ENCODE data around the gene CTIF. TPM values are rescaled to one million over a fixed set of nuclear protein-coding genes. Genes with fewer than 3 reads are reported as not detected.
A peak's percentile ranks its signal among the peaks of the same experiment; 100 is the strongest.

Gene CTIF
- total RNA-seq, 1 experiment from 2014 or later: 8.2 TPM

DNA sequence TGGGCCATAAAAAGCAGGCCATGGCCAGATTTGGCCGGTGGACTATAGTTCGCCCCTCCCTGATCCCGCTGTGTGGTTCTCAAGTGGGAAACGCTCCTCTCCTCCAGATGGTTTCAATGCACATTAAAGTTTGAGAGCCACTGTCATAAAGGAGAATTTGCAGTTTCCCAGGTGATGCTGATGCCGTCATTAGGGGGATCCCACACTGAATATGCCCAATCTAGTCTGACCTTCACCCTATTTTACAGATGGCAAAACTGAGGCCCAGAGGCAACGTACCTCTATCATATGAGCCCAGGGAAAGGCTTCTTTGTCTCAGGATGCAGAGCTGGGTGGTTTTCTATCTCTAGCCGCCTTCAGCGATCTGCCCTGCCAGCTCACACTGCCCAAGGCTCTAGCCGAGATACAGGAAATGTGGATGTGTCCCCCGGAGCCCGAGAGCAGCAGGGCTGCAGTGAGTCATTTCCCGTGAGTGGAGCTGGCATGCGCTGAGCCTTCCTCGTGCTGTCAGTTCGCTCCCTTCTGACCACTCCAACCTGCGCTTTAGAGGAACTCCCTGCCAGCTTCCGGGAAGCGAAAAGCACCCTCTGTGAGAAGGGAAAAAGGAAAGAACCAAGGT lies 295.7 kb downstream of the CTIF start:
- DNase-seq (ENCODE audit: low read depth): peak; percentile 98

DNA sequence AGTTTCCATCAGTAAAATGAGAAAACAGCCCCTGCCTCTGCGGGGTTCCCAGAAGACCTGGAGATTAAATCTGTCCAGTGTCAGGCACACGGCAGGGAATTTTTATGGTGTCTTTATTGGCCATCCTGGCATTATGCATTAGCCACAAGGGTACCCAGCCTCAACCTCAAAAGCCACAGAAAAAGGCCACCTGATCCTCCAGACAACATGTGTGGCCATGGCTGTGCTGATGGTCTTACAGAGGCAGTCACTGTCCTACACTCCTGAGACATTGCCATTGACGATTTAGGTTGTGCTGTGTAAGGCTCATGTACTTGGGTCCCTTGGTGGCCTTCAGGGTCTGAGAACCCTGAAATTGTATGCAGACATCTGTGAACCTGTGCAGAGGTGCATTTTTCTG lies 296.3 kb downstream of the CTIF start:
- DNase-seq (ENCODE audit: low read depth): no peak

DNA sequence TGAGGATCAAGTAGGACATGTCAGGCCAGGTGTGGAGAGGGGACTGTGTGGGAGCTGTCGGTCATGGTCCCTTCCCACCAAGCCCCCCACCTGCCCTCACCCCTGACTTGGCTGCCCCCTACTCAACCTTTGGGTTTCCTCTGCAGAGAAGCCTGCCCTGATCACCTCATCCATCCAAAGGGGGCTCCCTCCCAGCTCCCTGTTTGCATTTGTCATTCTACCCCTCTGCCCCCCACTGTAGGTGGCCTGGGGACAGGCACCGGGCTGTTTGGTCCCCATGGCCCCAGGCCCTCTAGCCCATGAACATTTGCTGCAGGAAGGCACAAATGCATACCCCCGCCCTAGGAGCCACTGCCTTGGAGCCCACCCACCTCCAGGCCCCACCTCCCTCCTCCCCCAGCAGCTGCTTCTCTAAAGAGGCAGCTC lies 296.9 kb downstream of the CTIF start:
- DNase-seq (ENCODE audit: low read depth): no peak

DNA sequence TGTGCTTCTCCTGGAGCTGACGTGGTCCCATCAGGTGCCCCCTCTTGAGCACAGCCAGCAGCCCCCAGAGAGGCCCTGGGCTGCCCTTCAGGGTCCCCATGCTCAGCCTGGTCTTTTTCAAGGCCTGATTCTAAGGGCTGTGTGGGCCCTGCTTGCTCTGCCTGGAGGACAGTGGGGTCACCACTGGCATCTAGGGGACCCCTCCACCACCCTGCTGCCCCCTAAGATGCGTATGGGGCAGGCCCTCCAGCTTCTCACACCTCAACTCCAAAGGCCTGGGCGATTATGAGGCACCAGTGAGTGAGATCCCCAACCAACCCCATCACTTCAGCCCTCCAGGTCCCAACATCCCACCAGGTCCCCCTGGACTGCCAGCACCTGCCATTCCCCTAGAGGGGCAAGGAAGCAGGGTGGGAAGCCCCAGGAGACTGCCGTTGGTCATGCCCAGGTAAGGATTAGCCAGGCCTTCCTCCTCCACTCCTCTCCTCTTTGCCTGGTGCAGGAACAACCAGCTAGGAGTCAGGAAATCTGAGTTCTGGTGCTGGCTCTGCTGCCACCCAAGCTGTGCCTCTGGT lies 297.5 kb downstream of the CTIF start:
- no peak for DNase-seq (ENCODE audit: low read depth)

DNA sequence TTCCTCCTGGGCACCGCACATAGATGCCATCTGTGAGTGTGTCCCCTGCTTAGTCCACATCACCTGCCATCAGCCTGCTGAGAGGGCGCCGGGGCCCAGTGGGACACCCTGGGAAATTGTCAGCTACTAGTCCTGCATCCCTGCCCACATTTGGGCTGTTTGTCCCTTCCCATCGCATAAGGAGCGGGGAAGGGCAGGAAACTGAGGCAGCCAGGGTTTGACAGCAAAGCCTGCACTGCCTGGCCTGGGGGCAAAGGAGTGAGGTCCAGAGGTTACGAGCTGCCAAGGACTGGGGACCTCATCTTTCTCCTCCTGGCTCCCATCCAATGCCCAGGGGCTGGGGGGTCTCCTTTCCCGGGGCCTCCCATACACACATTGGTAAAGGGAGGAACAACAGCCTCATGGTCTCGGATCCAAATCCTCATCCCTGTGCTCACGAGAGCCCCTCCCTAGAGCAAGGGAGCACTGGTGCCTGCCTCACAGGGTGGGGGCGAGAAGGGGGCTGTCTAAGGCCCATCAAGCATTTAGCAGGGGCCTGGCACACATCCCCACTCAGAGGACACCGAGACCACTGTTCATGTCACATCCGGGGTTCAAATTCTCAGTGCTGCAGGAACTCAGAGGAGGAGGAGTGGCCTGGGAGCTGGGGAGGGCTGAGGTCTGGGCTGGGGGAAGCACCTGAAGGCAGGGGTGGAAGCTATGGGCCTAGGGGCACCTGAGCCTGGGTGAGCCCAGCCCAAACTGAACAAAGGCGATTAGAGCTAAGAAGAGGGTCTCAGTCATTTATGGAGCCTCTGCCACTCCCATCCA lies 298.2 kb downstream of the CTIF start:
- DNase-seq (ENCODE audit: low read depth): no peak

DNA sequence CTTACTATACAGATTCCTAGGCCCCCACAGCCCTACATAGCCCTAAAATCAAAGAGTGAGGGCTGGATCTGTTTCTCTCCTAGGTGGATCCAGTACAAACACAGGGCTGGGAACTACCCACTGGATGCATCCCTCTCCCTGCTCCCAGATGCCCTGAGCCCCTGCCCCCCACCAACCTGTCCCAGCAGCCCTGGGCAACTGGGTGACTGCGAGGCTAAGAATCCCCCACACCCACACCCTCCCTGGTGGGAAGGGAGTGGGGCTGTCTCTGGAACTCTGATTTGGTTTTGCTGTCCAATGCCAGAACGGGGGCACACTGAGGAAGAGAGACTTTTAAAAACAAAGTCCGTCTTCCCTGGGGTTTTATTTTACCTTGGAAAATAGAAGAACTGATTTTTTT lies 298.8 kb downstream of the CTIF start:
- DNase-seq (ENCODE audit: low read depth): no peak

DNA sequence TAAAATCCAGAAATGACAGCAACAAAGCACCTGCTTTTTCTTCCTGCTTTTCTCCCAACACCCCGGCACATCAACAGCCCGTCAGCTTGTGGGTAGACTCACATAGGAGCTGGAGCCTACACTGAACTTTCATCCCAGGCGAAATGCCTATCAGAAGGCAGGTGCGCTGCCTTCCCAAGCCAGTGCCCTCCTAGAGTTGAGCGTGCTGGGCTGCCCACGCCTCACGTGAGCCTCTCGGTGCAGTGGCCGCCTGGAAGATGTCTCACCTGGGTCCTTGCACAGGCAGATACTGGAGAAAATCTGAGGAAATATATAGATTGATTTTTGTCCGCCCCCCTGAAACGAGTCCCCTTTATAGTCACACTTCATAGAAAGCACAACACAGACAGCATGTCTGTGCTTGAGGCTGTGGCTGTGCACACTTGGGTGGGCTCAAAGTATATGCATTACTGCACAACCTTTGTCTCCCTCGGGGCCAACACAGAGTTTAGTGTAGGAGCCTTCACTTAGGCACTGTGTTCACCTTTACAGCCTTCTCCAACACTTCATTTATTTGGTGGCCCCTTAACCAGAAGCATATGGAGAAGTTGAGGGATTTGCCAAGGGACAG lies 299.4 kb downstream of the CTIF start:
- no peak for DNase-seq (ENCODE audit: low read depth)

DNA sequence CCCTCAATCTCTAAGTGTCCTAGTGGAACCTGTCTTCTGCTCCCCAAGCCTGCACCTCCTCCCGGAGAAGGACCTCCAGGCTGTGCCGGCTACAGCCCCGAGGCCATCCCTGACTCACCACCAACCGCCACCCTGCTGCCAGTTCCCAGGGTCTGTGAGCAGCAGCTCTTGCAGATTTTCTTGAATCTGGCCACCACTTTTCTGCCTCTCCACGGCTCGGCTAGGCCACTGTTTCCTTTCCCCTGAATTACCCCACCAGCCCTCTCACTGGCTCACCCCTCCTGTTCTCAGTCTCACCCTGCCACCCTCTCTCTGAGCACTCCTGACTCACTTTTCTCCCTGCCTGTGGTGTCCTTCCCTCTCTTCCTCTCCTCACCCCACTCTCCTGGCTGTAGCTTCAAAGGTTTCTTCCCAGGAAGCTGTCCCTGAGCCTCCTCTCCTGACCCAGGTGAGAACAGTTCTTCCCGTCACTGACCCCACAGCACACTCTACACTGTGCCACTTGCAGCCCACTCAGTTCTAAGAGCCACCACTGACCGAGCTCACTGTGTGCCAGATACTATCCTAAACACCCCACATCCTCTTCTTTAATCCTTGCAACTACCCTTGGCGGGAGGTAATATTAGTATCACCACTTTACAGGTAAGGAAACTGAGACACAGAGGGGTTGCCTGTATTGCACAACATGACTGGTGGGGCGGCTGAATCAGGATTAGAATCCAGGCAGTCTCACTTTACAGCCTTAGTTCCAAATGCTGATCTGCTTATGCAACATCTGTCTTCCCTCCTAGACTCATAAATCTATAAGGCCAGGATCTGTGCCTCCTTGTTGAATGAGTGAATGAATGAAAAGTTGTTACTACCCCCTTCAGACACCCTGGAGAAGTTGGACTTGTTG lies 300.3 kb downstream of the CTIF start:
- peak; percentile 69 for DNase-seq (ENCODE audit: low read depth)

DNA sequence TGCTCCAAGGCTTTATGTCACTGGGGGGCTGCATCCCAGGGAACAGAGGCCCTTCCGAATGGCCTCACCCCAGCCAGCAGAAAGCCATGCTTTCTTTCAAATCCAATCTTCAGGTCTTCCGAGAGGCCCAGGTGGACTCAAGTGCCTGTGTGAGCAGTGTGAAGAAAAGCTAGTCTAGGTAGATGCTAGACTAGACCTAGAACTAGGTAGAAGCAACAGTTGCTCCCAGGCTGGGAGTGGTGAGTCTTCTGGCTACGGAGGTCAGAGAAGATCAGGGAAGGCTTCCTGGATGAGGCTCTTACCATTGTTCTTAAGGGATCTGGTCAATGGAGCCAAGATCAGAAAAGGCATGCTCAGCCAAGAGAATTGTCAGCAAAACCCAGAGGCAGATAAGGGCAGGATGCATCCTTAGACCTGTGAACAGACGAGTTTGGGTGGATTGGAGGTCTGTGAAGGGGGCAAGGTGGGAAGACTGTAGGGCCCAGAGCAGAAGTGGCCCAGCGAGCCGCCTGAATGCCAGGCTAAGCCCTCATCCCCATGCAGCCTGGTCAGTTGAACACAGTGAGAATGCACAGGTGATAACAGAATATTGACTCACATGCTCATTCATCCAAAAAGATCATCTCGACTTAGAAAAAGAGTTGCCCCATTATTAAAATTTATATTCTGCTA lies 301.1 kb downstream of the CTIF start:
- DNase-seq (ENCODE audit: low read depth): no peak

DNA sequence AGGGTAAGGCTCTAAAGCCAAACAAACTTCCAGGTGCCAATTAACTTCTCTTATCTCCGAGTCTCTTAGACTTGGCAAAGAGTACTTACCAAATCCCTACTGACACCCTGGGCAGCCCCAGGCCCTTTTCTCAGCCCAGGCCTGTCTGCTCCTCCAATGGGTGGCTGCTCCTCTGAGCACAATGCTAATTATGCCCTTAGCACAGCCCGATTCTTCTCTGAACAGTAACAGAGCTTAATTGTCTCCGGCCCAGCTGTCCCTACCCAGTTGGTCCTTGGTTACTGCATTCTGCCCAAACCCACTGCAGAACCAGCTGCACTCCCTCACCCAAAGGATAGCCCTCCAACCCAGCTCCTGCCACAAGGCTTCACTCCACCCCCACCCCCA lies 301.7 kb downstream of the CTIF start:
- no peak for DNase-seq (ENCODE audit: low read depth)

DNA sequence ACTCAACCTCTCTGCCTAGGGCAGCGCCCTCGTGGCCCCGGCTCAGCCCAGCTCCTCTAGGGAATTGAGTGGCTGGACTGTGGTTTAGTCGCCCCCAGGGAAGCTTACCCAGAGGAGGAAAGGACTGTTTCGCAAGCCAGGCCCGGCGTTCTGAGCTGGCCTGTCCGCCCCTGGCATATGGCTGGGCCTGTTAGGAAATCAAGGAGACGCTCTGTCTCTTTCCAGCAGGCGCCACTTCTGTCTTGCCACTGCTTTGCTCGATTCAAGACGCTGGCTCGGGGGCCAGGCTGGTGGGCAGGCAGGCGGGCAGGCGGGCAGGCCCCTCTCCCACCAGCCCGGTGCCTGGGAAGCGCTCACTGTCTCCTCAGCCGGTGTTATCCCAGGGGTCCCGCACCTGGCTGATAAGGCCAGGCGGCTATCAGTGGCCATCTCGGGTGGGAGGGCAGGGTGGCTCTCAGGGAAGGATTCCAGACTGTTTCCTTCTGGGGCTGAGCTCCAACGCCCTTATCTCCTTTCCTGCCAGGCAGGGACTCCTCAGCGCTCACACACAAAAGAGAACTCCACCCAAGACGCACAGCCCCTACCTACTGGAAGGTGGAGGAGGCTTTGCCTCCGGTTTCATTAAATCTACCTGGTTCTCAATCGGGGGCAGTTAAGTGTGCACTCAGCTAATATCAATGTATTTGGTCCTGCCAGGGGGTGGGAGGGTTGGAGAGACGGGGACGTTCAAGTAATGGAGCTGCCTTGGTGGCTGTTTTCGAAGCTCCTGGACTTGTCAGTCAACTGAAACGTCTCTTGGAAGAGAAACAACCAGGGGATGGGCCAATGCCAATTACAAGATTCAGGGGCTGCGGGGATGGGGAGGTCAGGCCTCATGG lies 302.8 kb downstream of the CTIF start:
- peak; percentile 33 for DNase-seq (ENCODE audit: low read depth)

DNA sequence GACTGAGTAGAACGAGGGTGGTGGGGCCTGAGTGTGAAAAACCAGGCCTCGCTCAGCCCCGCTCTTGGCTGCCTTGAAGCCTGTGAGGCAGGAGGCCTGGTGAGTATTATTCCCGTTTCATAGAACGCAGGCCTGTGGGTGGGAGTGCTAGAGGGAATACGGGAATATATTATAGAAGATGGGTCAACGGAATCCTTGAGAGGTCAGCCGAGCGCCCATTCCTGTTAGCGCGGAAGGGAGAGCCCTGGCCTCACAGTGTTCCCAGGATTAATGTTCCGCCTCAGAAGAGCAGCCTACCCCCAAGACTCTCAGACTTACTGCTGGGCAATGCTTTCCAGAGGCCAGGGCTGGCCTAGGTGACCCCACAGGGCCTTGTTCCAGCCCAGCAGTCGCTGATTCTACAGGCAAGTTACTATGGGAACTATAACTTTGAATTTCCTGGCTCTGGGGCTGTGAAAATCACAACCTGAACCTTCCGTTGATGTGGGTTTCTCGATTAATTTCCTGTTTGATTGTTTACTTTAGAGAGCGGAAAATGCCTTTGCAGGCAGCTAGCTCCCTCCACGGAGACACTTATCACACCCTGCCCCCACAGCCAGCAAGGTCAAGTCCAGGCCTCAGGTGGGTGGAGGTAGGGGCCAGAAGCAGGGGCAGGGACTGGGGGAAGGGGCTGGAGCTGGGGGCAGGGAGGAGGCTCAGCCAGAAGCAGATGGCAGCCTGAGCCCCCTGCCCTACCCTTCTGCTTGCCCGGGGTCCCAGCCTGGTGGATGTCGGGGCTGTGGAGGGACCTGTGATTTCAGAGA lies 303.6 kb downstream of the CTIF start:
- peak; percentile 38 for DNase-seq (ENCODE audit: low read depth)

DNA sequence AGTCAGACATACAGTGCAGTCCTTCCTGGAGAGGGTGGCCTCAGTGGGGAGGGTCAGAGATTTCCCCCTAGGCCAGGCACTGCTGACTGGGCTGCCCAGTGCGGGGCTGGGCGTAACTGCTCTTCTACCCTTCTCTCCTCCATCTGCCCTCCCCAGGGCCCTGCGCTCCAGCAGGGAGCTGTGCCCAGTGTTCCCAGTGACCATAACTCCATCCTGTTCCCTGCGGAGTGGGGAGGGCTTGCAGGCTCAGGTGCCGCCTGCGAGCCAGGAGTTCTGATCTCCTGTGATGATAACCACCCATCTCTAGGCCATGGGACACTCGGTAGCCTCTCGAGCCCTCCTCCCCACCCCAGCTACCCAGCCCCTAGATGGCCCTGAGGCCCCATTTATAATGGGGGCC lies 304.3 kb downstream of the CTIF start:
- no peak for DNase-seq (ENCODE audit: low read depth)

DNA sequence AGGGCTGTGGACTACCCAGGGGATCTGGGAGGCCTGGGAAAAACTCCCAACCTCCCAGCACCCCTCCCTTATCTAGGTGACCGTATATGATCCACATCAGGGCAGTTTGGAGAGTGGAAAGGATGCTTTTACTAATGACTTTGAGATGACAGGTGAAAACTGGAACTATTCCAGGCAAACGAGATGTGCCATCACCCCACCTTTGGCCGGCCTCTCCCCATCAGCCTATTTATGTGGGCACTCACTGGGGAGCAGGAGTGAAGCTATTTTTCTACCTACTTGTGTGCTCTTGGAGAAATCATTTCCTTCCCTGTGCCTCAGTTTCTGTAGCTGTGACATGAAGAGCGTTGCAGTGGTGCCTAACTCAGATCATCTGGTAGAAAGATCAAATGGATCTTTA lies 304.8 kb downstream of the CTIF start:
- no peak for DNase-seq (ENCODE audit: low read depth)

DNA sequence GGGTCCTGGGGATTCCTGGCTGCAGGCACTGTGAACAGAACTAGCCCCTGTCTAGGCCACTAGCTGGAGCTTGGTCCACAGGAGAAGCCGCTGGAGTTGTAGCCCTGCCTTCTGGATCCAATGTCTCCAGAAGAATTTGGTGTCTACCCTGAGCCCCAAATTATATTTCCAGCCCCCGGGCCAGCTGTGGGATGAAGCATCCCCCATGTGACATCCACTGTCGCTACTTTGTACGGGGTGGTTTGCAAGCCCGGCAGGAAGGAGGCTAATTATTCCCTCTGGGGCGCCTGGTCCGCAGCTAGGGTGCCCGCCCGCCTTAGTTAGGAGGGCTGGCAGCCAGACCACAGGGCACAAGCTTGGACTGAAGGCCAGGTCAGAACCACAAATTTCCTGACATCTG lies 305.4 kb downstream of the CTIF start:
- no peak for DNase-seq (ENCODE audit: low read depth)

DNA sequence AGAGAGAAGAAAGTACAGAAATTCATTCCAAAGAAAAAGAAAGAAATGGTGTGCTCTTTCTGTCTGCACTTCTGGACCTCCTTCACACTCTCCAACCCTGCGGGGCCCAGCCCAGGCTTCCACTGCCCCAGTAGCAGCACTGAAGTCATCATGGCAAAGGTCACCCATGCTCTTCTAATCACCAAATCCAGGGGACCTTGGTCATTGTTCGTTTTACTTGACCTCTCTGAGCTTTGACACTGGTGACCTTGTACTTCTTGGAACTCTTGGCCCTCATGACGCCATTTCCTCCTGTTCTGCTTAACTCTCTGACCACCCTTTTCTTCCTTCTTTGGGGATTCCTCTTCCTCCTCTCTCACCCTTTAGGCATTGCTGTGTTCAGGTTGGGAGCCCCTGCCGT lies 306.3 kb downstream of the CTIF start:
- DNase-seq (ENCODE audit: low read depth): no peak

DNA sequence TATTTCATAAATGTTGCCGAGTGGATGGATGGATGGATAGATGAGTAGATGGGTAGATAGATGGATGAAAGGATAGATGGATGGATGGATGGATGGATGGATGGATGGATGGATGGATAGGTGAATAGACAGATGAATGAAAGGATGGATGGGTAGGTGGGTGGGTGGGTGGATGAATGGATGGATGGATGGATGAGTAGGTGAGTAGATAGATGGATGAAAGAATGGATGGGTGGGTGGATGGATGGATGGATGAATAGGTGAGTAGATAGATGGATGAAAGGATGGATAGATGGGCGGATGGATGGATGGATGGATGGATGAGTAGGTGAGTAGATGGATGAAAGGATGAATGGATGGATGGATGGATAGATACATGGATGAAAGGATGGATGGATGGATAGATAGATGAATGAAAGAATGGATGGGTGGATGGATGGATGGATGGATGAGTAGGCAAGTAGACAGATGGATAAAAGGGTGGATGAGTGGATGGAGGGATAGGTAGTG lies 307.6 kb downstream of the CTIF start:
- no peak for DNase-seq (ENCODE audit: low read depth)

DNA sequence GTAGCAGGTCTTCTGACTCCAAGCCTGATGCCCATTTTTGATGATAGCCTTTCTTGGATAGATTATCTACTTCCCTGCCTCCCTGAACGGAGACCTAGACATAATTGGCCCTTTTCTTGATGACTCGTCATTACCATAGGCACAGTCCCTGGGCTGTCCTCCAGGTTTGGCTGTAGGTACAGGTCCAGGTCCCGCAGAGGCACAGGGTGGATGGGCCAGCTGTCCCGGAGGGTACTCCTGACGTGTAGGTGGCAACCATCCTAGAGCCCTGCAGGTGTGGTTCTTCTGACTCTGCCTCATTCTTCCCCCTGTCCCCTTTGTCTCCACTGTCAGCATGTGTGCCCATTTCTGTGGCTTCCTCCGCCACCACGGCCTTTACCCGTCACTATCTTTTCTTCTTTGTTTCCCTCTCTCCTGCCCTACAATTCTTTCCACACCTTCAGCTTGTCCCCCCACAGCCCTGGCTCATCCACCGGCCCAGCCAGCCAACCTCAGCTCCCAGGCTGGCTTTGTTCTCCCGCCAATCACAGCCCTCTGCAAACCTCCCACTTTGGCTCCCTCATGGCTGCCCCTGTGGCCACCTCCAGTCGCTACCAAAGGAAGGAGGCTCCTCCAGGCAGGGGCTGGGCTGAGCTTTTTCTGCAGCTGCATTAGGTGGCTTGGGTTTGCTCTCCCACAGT lies 309.1 kb downstream of the CTIF start:
- DNase-seq (ENCODE audit: low read depth): no peak
